ENCODE results near the gene SNRPE. TPM values are rescaled to one million over a fixed set of nuclear protein-coding genes. Genes with fewer than 3 reads are reported as not detected.

Gene SNRPE
- 100 to 1,000 TPM; 273 to 498 TPM for total RNA-seq
- polyA plus RNA-seq (2013, experiment 1 of 2), result 278 TPM
- polyA plus RNA-seq (2013, experiment 2 of 2), result 267 TPM
- long read RNA-seq, experiment 1, transcript SNRPE-202 (5 exons, 942 nt), result major isoform, 87 of 168 reads
- long read RNA-seq, experiment 1, transcript SNRPE-201 (3 exons, 355 nt), result minor isoform, 8 of 168 reads
- long read RNA-seq, experiment 1, partial matches to known transcripts, result 6 of 168 reads
- long read RNA-seq, experiment 1, other reads (novel, unspliced or antisense), result 56 of 168 reads
- long read RNA-seq, experiment 2, transcript SNRPE-205 (5 exons, 532 nt), result minor isoform, 6 of 165 reads
- long read RNA-seq, experiment 2, transcript SNRPE-206 (4 exons, 967 nt), result minor isoform, 5 of 165 reads
- long read RNA-seq, experiment 2, transcript SNRPE-202 (5 exons, 942 nt), result major isoform, 136 of 165 reads
- long read RNA-seq, experiment 2, partial matches to known transcripts, result 0 of 165 reads
- long read RNA-seq, experiment 2, other reads (novel, unspliced or antisense), result 16 of 165 reads
- long read RNA-seq, experiment 3, transcript SNRPE-202 (5 exons, 942 nt), result major isoform, 56 of 71 reads
- long read RNA-seq, experiment 3, partial matches to known transcripts, result 0 of 71 reads
- long read RNA-seq, experiment 3, other reads (novel, unspliced or antisense), result 11 of 71 reads
- long read RNA-seq, experiment 4, transcript SNRPE-202 (5 exons, 942 nt), result major isoform, 47 of 62 reads
- long read RNA-seq, experiment 4, transcript SNRPE-206 (4 exons, 967 nt), result minor isoform, 13 of 62 reads
- long read RNA-seq, experiment 4, partial matches to known transcripts, result 0 of 62 reads
- long read RNA-seq, experiment 4, other reads (novel, unspliced or antisense), result 2 of 62 reads

- Histone ChIP-seq H3K36me3 (ENCODE audit: control insufficient read depth, insufficient read depth, low read length) (peaks cover 36% of the 10 kb centered on the region), H3K27me3 (ENCODE audit: control insufficient read depth, insufficient read depth, low read length, poor library complexity, severe bottlenecking) (no peaks in the 10 kb centered on the region), H3K9me3 (ENCODE audit: control insufficient read depth, low read length) (no peaks in the 10 kb centered on the region), H3K27ac (ENCODE audit: low read depth, low read length) (peak within 1 kb of the TSS; percentile 92), H3K4me3 (ENCODE audit: low read length) (peak within 1 kb of the TSS; percentile 87), H3K9ac (ENCODE audit: extremely low read depth, low read length, poor library complexity, severe bottlenecking) (peak within 1 kb of the TSS; percentile 87), H3K4me1 (ENCODE audit: control insufficient read depth, insufficient read depth, low read length) (no peaks in the 10 kb centered on the region)
- Mint-ChIP-seq H3K27me3 (ENCODE audit: insufficient read depth) (no peaks in the 10 kb centered on the region), H3K36me3 (ENCODE audit: low read depth) (peaks cover 33% of the 10 kb centered on the region), H3K4me1 (peaks cover 7% of the 10 kb centered on the region), H3K4me3 (peak within 1 kb of the TSS; percentile 100), H3K9me3 (no peaks in the 10 kb centered on the region), H3K27ac (peak within 1 kb of the TSS; percentile 100)
- TF ChIP-seq CTCF (conservative IDR thresholded peaks at IDR 0.05), result peak; percentile 97
- 0% methylated on average over 31 to 48 of the region's 48 CpGs for WGBS, 2 experiments (ENCODE audit: insufficient coverage in 1 of 2, insufficient read length in 1 of 2)
- DNase-seq, result peak; percentile 99
These were observed at the start of gene SNRPE for GRCh38 chr1:203861379-203862184. Gene SNRPE, plus strand, starts transcription at chr1:203861599. Its CDS starts 61 bp downstream, at chr1:203861660.

- no peaks in the 10 kb centered on the region for H3K27me3 Mint-ChIP-seq (ENCODE audit: insufficient read depth)
- Histone ChIP-seq H3K27me3 (ENCODE audit: control insufficient read depth, insufficient read depth, low read length, poor library complexity, severe bottlenecking) (no peaks in the 10 kb centered on the region), H3K4me3 (ENCODE audit: low read length) (no peak overlapping the region), H3K9me3 (ENCODE audit: control insufficient read depth, low read length) (peaks cover 4% of the 10 kb centered on the region), H3K9ac (ENCODE audit: extremely low read depth, low read length, poor library complexity, severe bottlenecking) (no peak overlapping the region), H3K36me3 (ENCODE audit: control insufficient read depth, insufficient read depth, low read length) (peaks cover 79% of the 10 kb centered on the region), H3K27ac (ENCODE audit: low read depth, low read length) (no peak overlapping the region), H3K4me1 (ENCODE audit: control insufficient read depth, insufficient read depth, low read length) (no peaks in the 10 kb centered on the region)
- peaks cover 65% of the 10 kb centered on the region for H3K36me3 Mint-ChIP-seq (ENCODE audit: low read depth)
- H3K27ac Mint-ChIP-seq, result no peak overlapping the region
- H3K9me3 Mint-ChIP-seq, result no peaks in the 10 kb centered on the region
- DNase-seq, result no peak
- WGBS, 2 experiments (ENCODE audit: insufficient coverage in 1 of 2, insufficient read length in 1 of 2), result 92% methylated on average over 2 of the region's 2 CpGs
- no peaks in the 10 kb centered on the region for H3K4me1 Mint-ChIP-seq
- H3K4me3 Mint-ChIP-seq, result no peak overlapping the region
- no peak for TF ChIP-seq CTCF (conservative IDR thresholded peaks at IDR 0.05)
These were observed 47.6 kb upstream of the SNRPE start for GRCh38 chr1:203813581-203814341.
